NCI-H446 (cell line): ENCODE measurements around the gene PXMP2.

Experiments used
- DNase-seq, 2 experiments: peaks; one replicate each; lab custom pipeline; 2025; lab: John Stamatoyannopoulos, UW

Gene PXMP2

DNA sequence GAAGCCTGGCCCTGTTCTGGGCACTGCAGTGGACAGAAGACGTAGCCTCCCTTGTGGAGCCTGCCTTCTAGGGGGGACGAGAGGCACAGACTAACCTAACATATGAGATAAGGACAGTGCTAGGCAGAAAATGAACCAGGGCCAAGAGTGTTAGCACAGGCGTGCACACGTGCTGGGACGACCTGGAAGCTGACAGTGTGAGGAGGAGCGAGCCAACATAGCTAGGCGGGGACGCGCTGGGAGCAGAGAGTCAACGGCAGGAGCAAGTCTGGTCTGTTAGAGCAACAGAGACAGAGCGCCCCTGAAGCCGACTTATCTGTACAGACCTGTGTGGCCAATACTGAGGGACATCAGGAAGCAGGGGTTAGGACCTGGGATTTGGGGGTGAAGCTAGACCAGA lies 8.0 kb downstream of the PXMP2 start:
- no peak for DNase-seq

GRCh38 chr12:132698341-132698740 lies 11.0 kb downstream of the PXMP2 start:
- no peak for DNase-seq

GRCh38 chr12:132700212-132700822 lies 12.9 kb downstream of the PXMP2 start:
- DNase-seq, result no peak

GRCh38 chr12:132702640-132703039 lies 15.3 kb downstream of the PXMP2 start:
- no peak for DNase-seq

- DNase-seq, result no peak
These were observed 16.3 kb downstream of the PXMP2 start for GRCh38 chr12:132703641-132704040.

DNA sequence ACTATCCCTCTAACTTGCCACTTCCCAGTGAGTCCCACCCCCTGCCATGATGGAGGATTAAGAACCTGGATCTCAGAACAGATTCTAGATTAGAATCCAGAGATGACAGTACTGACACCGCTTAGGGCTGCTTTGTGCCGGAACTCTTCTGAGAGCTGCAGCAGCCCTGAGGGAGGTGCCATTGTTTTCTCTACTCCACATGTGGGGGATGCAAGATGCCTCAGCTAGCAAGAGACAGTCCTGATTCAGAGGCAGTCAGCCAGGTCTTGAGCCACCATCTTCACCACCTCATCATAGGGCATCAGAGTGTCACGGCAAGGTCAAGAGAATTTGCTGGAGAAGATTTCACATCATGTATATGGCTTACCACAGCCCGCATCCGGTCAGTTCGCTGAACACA lies 19.9 kb downstream of the PXMP2 start:
- DNase-seq, result no peak

GRCh38 chr12:132708150-132708549 lies 20.8 kb downstream of the PXMP2 start:
- DNase-seq, result no peak

DNA sequence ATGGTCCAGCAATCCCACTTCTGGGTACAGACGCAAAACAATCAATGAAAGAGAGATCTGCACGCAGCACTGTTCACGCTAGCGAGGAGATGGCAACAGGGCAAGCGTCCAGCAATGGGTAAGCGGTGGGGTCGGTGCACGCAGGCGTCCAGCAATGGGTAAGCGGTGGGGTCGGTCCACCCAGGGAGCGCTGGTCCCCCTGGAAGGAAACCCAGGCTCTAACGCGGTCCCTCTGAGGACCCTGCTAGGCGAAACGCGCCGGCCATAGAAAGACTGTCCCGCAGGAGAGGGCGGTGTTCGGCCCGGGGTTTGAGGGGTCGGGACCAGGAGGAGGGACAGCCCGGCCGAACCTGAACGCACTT lies 22.6 kb downstream of the PXMP2 start:
- no peak for DNase-seq

- peak; percentile 57 to 88 for DNase-seq
These were observed 23.2 kb downstream of the PXMP2 start, which contains the start of gene PGAM5 for GRCh38 chr12:132710405-132711079. PGAM5 (plus strand) TSS chr12:132710842; CDS start chr12:132710877, 35 bp downstream.

- DNase-seq, result no peak
These were observed 23.9 kb downstream of the PXMP2 start for GRCh38 chr12:132711080-132711843.

GRCh38 chr12:132713123-132713522 lies 25.7 kb downstream of the PXMP2 start:
- no peak for DNase-seq

GRCh38 chr12:132715874-132716273 lies 28.5 kb downstream of the PXMP2 start:
- no peak for DNase-seq

GRCh38 chr12:132716356-132716755 lies 29.0 kb downstream of the PXMP2 start:
- DNase-seq, result no peak

GRCh38 chr12:132717011-132717410 lies 29.6 kb downstream of the PXMP2 start:
- DNase-seq, result no peak

GRCh38 chr12:132717531-132718387 lies 30.4 kb downstream of the PXMP2 start:
- DNase-seq, result no peak

DNA sequence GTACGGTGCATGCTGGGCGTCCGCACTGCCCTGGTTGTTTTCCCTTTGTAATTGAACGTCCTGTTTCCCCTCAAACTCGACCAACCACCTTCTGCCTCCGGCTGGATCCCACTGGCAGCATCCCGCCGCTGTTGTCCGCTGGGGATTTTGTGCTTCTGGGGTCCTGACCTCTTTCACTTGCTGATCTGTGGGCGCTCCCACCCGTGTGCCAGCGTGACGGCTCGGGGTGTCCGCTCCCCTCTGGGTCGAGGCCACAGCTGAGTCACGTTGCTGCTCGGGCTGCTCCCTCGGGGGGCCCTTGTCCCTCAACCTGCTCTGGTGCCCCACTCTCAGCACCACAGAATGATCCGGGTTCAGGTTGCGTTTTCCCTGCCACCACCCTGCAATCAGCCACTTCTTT lies 31.3 kb downstream of the PXMP2 start:
- DNase-seq, result no peak

DNA sequence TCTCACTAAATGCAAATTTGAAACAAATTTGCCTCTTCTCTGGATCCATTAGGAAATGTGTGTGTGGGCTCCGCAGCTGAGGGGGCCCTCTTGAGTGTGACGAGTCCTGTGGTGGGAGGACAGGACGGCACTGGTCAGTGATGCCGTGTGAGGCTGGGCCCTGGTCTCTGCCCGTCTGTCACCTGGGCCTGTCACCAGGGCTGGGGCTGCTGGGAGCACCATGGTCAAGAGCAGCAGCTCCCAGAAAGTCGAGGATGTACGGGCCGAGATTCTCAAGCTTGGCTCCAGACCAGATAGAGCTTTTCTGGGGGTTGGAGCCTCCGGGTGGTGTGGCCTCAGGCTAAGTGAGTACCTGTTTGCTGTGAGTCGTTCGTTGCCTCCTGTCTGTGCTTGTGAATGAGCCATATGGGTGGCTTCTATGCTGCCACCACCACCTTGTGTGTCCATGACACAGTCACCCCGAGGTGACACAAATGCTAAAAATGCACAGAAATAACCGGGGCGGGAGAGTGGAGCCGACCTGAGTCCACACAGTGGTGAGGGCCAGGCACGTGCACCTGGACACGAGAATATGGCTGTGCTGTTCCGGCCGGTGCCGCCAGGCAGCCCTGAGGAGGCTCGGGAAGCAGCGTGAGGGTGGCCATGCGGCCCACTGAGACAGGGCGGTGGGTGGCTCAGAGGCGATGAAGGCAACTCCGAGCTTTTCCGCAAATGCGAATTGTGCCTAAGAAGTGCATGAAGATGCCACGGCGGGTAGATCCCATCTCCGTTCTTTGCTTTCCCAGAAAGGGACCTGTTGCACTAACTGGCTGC lies 32.0 kb downstream of the PXMP2 start:
- no peak for DNase-seq

DNA sequence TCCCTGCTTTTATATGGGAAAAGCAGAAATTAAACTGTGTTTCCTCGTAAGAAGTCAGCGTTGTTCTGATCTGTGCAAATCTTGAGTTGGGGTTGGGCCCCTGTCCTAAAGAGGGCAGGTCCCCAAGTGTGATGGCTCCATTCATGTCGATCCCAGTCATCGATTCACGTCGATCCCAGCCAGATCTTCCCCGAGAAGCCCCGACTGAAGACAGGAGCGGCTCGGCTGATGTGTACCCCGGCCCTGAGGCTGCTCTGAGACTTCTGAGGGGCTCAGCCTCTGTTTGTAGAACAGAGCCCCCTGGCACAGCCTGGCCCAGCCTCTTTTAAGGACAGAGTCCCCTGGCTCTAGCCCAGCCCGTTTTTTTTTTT lies 32.6 kb downstream of the PXMP2 start:
- DNase-seq, result no peak

DNA sequence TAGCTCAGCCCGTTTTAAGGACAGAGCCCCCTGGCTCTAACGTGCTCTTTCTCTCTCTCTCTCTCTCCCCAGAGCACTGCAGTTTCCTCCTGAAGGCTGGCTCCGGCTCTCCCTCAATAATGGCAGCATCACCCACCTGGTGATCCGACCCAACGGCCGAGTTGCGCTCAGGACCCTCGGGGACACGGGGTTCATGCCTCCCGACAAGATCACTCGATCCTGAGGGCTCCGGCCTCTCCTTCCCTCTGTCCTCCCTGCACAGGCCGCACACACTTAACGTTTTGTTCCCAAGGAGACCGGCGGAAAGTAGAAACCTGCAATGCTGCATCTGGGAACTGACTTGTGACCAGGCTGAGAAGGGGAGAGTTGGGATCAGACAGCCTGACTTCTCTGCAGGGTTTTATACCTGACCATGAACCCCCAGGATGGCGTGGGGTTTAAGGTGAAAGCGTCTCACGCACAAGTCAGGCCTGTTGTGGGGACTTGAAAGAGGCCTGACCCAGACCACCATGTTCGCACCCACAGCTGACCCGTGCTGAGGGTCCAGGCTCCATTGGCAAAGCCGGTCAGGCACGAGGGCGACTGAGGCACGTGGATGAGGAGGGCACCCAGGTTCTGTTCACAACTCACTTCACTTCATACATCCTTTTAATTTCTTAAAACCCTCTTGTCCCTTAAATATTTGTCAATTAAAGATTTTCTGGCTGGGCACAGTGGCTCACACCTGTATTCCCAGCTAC lies 33.4 kb downstream of the PXMP2 start:
- no peak for DNase-seq

GRCh38 chr12:132723015-132723763 lies 35.8 kb downstream of the PXMP2 start:
- DNase-seq, result no peak
